HCT116 (cell line): ENCODE measurements around the gene NLRP11.

Source experiments
- CEBPB ChIP-seq: IDR thresholded peaks from 2 replicates; pipeline ENCODE4 v1.6.1; 2012; ENCODE audit warnings: low read depth
- EZH2 ChIP-seq: fragments of 200-600 bp; sonication (generic); IDR thresholded peaks from 2 replicates; pipeline ENCODE4 v1.6.1; 2017; ENCODE audit warnings: antibody characterized with exemption, mixed run types
- FOSL1 ChIP-seq: IDR thresholded peaks from 2 replicates; pipeline ENCODE4 v1.6.1; 2012; ENCODE audit warnings: low read depth
- POLR2A ChIP-seq: IDR thresholded peaks from 2 replicates; pipeline ENCODE4 v1.7.0; 2011; ENCODE audit warnings: borderline replicate concordance; ENCODE audit not compliant: insufficient read depth, insufficient read length; ENCODE audit errors: extremely low read depth
- POLR2AphosphoS5 ChIP-seq: IDR thresholded peaks from 2 replicates; pipeline ENCODE4 v1.6.1; 2011; ENCODE audit warnings: mild to moderate bottlenecking, low read depth, low read length, moderate library complexity
- RAD21 ChIP-seq: IDR thresholded peaks from 2 replicates; pipeline ENCODE4 v1.6.1; 2012; ENCODE audit warnings: low read depth, mild to moderate bottlenecking
- TF ChIP-seq, protein P1 (sequence below), 3 experiments: fragments of 200-600 bp in 1 of 3; sonication (generic) in 1 of 3; IDR thresholded peaks in 2 of 3; conservative IDR thresholded peaks in 1 of 3; 2 replicates each; pipeline ENCODE4 v1.5.1; 2012 to 2017; ENCODE audit warnings: low read depth in 2 of 3, low read length in 2 of 3, antibody characterized with exemption in 1 of 3, borderline replicate concordance in 1 of 3, control low read depth in 1 of 3, mild to moderate bottlenecking in 1 of 3, mixed read lengths in 1 of 3, mixed run types in 1 of 3, moderate library complexity in 1 of 3; ENCODE audit not compliant: insufficient read depth in 1 of 3
- TF ChIP-seq, protein P2 (sequence below): IDR thresholded peaks from 2 replicates; pipeline ENCODE4 v1.6.1; 2012

DNA sequence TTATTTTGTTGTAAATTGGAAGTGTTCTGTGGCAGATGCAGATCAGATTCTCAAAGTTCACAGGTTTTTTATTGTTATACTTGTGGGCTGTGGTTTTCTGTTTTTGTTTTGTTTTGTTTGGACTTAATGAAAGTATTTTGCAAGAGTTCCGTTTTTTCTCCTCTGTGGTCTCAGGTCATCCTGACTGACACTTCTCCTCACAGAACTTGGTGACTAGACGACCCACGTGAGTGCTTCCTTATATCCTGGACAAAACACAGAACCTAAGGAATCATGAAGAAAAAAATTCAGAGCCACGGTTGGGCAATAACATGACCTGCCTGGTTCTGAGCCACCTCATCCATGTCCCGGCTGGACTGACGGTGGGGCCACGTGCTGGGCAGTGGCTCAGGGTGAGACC lies 65.3 kb downstream of the NLRP11 start:
- TF ChIP-seq FOSL1 (no peak), POLR2A (no peak), EZH2 (no peak), RAD21 (no peak), CEBPB (no peak), POLR2AphosphoS5 (no peak)
- TF ChIP-seq, protein P1, sequence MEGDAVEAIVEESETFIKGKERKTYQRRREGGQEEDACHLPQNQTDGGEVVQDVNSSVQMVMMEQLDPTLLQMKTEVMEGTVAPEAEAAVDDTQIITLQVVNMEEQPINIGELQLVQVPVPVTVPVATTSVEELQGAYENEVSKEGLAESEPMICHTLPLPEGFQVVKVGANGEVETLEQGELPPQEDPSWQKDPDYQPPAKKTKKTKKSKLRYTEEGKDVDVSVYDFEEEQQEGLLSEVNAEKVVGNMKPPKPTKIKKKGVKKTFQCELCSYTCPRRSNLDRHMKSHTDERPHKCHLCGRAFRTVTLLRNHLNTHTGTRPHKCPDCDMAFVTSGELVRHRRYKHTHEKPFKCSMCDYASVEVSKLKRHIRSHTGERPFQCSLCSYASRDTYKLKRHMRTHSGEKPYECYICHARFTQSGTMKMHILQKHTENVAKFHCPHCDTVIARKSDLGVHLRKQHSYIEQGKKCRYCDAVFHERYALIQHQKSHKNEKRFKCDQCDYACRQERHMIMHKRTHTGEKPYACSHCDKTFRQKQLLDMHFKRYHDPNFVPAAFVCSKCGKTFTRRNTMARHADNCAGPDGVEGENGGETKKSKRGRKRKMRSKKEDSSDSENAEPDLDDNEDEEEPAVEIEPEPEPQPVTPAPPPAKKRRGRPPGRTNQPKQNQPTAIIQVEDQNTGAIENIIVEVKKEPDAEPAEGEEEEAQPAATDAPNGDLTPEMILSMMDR (IDR thresholded peaks at IDR 0.05 in 2 of 3, conservative IDR thresholded peaks at IDR 0.05 in 1 of 3; ENCODE audit: borderline replicate concordance in 1 of 3, insufficient read depth in 1 of 3, low read depth in 2 of 3, low read length in 2 of 3), result no peak
- TF ChIP-seq, protein P2, sequence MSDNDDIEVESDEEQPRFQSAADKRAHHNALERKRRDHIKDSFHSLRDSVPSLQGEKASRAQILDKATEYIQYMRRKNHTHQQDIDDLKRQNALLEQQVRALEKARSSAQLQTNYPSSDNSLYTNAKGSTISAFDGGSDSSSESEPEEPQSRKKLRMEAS, result no peak
